DMS53 (cell line): ENCODE measurements around the gene RBM4B.
A peak's percentile ranks its signal among the peaks of the same experiment; 100 is the strongest.

ENCODE experiments used
- DNase-seq: peaks from one replicate; lab custom pipeline; 2025; lab: John Stamatoyannopoulos, UW

The RBM4B gene

GRCh38 chr11:66686801-66687750 lies 9.4 kb upstream of the RBM4B start:
- DNase-seq, result no peak

GRCh38 chr11:66686100-66686785 lies 8.6 kb upstream of the RBM4B start:
- no peak for DNase-seq

- peak; percentile 46 for DNase-seq
These were observed 7.8 kb upstream of the RBM4B start for GRCh38 chr11:66685276-66686099.

GRCh38 chr11:66684635-66685034 lies 6.9 kb upstream of the RBM4B start:
- no peak for DNase-seq

GRCh38 chr11:66683877-66684276 lies 6.2 kb upstream of the RBM4B start:
- no peak for DNase-seq

- DNase-seq, result peak; percentile 43
These were observed 3.4 kb upstream of the RBM4B start for GRCh38 chr11:66680966-66681645.

- no peak for DNase-seq
These were observed 622 bp downstream of the RBM4B start for GRCh38 chr11:66676931-66677598.

- no peak for DNase-seq
These were observed 1.3 kb downstream of the RBM4B start for GRCh38 chr11:66676282-66676919.

- DNase-seq, result peak; percentile 29
These were observed 2.6 kb downstream of the RBM4B start for GRCh38 chr11:66674964-66675602.

- no peak for DNase-seq
These were observed 6.9 kb downstream of the RBM4B start for GRCh38 chr11:66670816-66671215.

GRCh38 chr11:66665369-66665768 lies 12.3 kb downstream of the RBM4B start:
- no peak for DNase-seq

- no peak for DNase-seq
These were observed 13.9 kb downstream of the RBM4B start for GRCh38 chr11:66663741-66664296.

- DNase-seq, result no peak
These were observed 17.9 kb downstream of the RBM4B start for GRCh38 chr11:66659763-66660162.

- no peak for DNase-seq
These were observed 24.6 kb downstream of the RBM4B start for GRCh38 chr11:66653123-66653522.

GRCh38 chr11:66652651-66653050 lies 25.0 kb downstream of the RBM4B start:
- no peak for DNase-seq

- DNase-seq, result peak; percentile 46
These were observed 26.7 kb downstream of the RBM4B start for GRCh38 chr11:66651016-66651415.

GRCh38 chr11:66649903-66650302 lies 27.8 kb downstream of the RBM4B start:
- DNase-seq, result no peak

- DNase-seq, result no peak
These were observed 30.9 kb downstream of the RBM4B start for GRCh38 chr11:66646828-66647227.

GRCh38 chr11:66643745-66644437 lies 33.8 kb downstream of the RBM4B start:
- no peak for DNase-seq
